IMR-90 (cell line): Measurements from ENCODE around the gene GRPEL2. TPM values are rescaled to one million over a fixed set of nuclear protein-coding genes. Genes with fewer than 3 reads are reported as not detected.

Experiments used
- ATAC-seq: fragments of 200-7000 bp; cut with Tn5 transposase; 2 replicates; pipeline ENCODE4 v1.9.1; 2020; ENCODE audit warnings: low read depth, mild to moderate bottlenecking, moderate library complexity
- BruUV-seq: library from RNA; stranded (reverse); fragments of 400-500 nt; replicated peaks from 2 replicates; lab custom pipeline; 2021; lab: Mats Ljungman, UMichigan
- CTCF ChIA-PET: fragments of 300-600 bp; formaldehyde crosslinking; extraction: SDS; loops from one replicate; lab custom pipeline; 2021; ENCODE audit warnings: antibody characterized with exemption; lab: Yijun Ruan, JAX
- POLR2A ChIA-PET: fragments of 300-600 bp; sonication (Branson Sonifier 250); formaldehyde crosslinking; loops from one replicate; lab custom pipeline; 2022; ENCODE audit warnings: antibody characterized with exemption; ENCODE audit not compliant: unreplicated experiment; lab: Charles Lee
- DNase-seq: peaks from one replicate; pipeline ENCODE4 v3.0.0; 2013
- H2AFZ ChIP-seq: replicated peaks from 2 replicates; pipeline ENCODE3; 2013; ENCODE audit warnings: low read length, mild to moderate bottlenecking; ENCODE audit not compliant: poor library complexity
- H2AK5ac ChIP-seq: 2 replicates; pipeline ENCODE4 v1.6.1; 2013; ENCODE audit warnings: low read depth, low read length, inconsistent platforms
- H2AK9ac ChIP-seq: replicated peaks from 2 replicates; pipeline ENCODE3; 2013; ENCODE audit warnings: mild to moderate bottlenecking, low read depth, low read length, moderate library complexity; ENCODE audit not compliant: poor library complexity
- H2BK120ac ChIP-seq: 2 replicates; pipeline ENCODE4 v1.6.1; 2013; ENCODE audit warnings: low read depth, low read length, inconsistent platforms
- H2BK15ac ChIP-seq: 3 replicates; pipeline ENCODE4 v1.6.1; 2013; ENCODE audit warnings: low read depth, low read length, inconsistent platforms
- H2BK20ac ChIP-seq: 2 replicates; pipeline ENCODE4 v1.6.1; 2013; ENCODE audit warnings: low read depth, mild to moderate bottlenecking, inconsistent platforms, low read length, moderate library complexity
- H2BK5ac ChIP-seq: 2 replicates; pipeline ENCODE4 v1.6.1; 2013; ENCODE audit warnings: mild to moderate bottlenecking, low read depth, low read length, inconsistent platforms; ENCODE audit not compliant: poor library complexity, severe bottlenecking
- H3K14ac ChIP-seq: replicated peaks from 2 replicates; pipeline ENCODE4 v1.6.1; 2013; ENCODE audit warnings: low read depth, low read length, inconsistent platforms
- H3K18ac ChIP-seq: 2 replicates; pipeline ENCODE4 v1.6.1; 2013; ENCODE audit warnings: low read depth, low read length, control low read depth
- H3K23ac ChIP-seq: 2 replicates; pipeline ENCODE4 v1.6.1; 2013; ENCODE audit warnings: low read depth, low read length, inconsistent platforms
- H3K27ac ChIP-seq: 2 replicates; pipeline ENCODE4 v1.5.1; 2013; ENCODE audit warnings: mild to moderate bottlenecking, control low read depth, low read length; ENCODE audit not compliant: insufficient read depth
- H3K27me3 ChIP-seq: 2 replicates; pipeline ENCODE4 v1.6.1; 2013; ENCODE audit warnings: low read length; ENCODE audit not compliant: control insufficient read depth, insufficient read depth
- H3K36me3 ChIP-seq: 2 replicates; pipeline ENCODE4 v1.6.1; 2013; ENCODE audit warnings: low read length, mixed read lengths; ENCODE audit not compliant: control insufficient read depth, insufficient read depth
- H3K4ac ChIP-seq: 2 replicates; pipeline ENCODE4 v1.6.1; 2013; ENCODE audit warnings: low read depth, low read length, inconsistent platforms
- H3K4me1 ChIP-seq: 2 replicates; pipeline ENCODE4 v1.6.1; 2013; ENCODE audit warnings: low read length, mixed read lengths; ENCODE audit not compliant: control insufficient read depth, insufficient read depth
- H3K4me2 ChIP-seq: 2 replicates; pipeline ENCODE4 v1.6.1; 2013; ENCODE audit warnings: low read depth, mild to moderate bottlenecking, control low read depth, low read length, moderate library complexity
- H3K4me3 ChIP-seq: 2 replicates; pipeline ENCODE4 v1.5.1; 2013; ENCODE audit warnings: low read depth, mild to moderate bottlenecking, control low read depth, low read length, moderate library complexity; ENCODE audit not compliant: insufficient read depth
- H3K56ac ChIP-seq: 2 replicates; pipeline ENCODE4 v1.6.1; 2013; ENCODE audit warnings: low read length, inconsistent platforms; ENCODE audit not compliant: insufficient read depth; ENCODE audit errors: extremely low read depth
- H3K79me1 ChIP-seq, 2 experiments: 2 replicates each; pipeline ENCODE4 v1.6.1; 2013; ENCODE audit warnings: low read length in 2 of 2, inconsistent platforms in 1 of 2, low read depth in 1 of 2
- H3K9ac ChIP-seq: 2 replicates; pipeline ENCODE4 v1.6.1; 2013; ENCODE audit warnings: low read depth, low read length, control low read depth
- H3K9me1 ChIP-seq: 2 replicates; pipeline ENCODE4 v1.6.1; 2013; ENCODE audit warnings: low read length, inconsistent platforms; ENCODE audit not compliant: insufficient read depth
- H3K9me3 ChIP-seq: 2 replicates; pipeline ENCODE4 v1.6.1; 2013; ENCODE audit warnings: low read length; ENCODE audit not compliant: control insufficient read depth, insufficient read depth
- H4K20me1 ChIP-seq: 2 replicates; pipeline ENCODE4 v1.6.1; 2013; ENCODE audit warnings: low read length, inconsistent platforms; ENCODE audit not compliant: insufficient read depth
- H4K5ac ChIP-seq: 2 replicates; pipeline ENCODE4 v1.6.1; 2013; ENCODE audit warnings: mild to moderate bottlenecking, low read depth, low read length, control low read depth
- H4K8ac ChIP-seq, 2 experiments: 2 replicates each; pipeline ENCODE4 v1.6.1; 2013; ENCODE audit warnings: low read depth in 2 of 2, low read length in 2 of 2, control low read depth in 1 of 2, inconsistent platforms in 1 of 2
- H4K91ac ChIP-seq: 2 replicates; pipeline ENCODE4 v1.6.1; 2013; ENCODE audit warnings: low read depth, low read length, inconsistent platforms; ENCODE audit not compliant: insufficient read depth
- BHLHE40 ChIP-seq: fragments of 150-350 bp; IDR thresholded peaks from 2 replicates; pipeline ENCODE4 v1.6.1; 2016; ENCODE audit warnings: mild to moderate bottlenecking, low read depth, low read length
- CEBPB ChIP-seq: IDR thresholded peaks from 2 replicates; pipeline ENCODE4 v1.6.1; 2012; ENCODE audit warnings: low read depth, low read length, improper control_type of control experiment
- CHD1 ChIP-seq: IDR thresholded peaks from 2 replicates; pipeline ENCODE4 v1.6.1; 2012; ENCODE audit warnings: low read depth, low read length, improper control_type of control experiment
- FOS ChIP-seq: fragments of 150-350 bp; IDR thresholded peaks from 2 replicates; pipeline ENCODE4 v1.6.1; 2016; ENCODE audit warnings: low read depth, low read length
- MAFK ChIP-seq: IDR thresholded peaks from 2 replicates; pipeline ENCODE4 v1.6.1; 2012; ENCODE audit warnings: low read depth, low read length, improper control_type of control experiment
- MAZ ChIP-seq: IDR thresholded peaks from 2 replicates; pipeline ENCODE4 v1.6.1; 2012; ENCODE audit warnings: low read depth, mild to moderate bottlenecking, low read length, improper control_type of control experiment, moderate library complexity, borderline replicate concordance
- MXI1 ChIP-seq: IDR thresholded peaks from 2 replicates; pipeline ENCODE4 v1.6.1; 2012; ENCODE audit warnings: low read depth, mild to moderate bottlenecking, low read length, moderate library complexity, borderline replicate concordance
- NFE2L2 ChIP-seq: fragments of 150-350 bp; IDR thresholded peaks from 2 replicates; pipeline ENCODE4 v1.6.1; 2016; ENCODE audit warnings: low read depth, mild to moderate bottlenecking, low read length
- POLR2A ChIP-seq: IDR thresholded peaks from 2 replicates; pipeline ENCODE4 v1.6.1; 2012; ENCODE audit warnings: mild to moderate bottlenecking, low read depth, low read length
- RAD21 ChIP-seq: IDR thresholded peaks from 2 replicates; pipeline ENCODE4 v1.6.1; 2012; ENCODE audit warnings: low read length, improper control_type of control experiment
- RCOR1 ChIP-seq: IDR thresholded peaks from 2 replicates; pipeline ENCODE4 v1.6.1; 2012; ENCODE audit warnings: mild to moderate bottlenecking, low read length, improper control_type of control experiment; ENCODE audit not compliant: insufficient replicate concordance
- RFX5 ChIP-seq: IDR thresholded peaks from 2 replicates; pipeline ENCODE4 v1.8.0; 2012; ENCODE audit warnings: low read depth, mild to moderate bottlenecking, low read length, moderate library complexity
- SMC3 ChIP-seq: fragments of 150-350 bp; IDR thresholded peaks from 2 replicates; pipeline ENCODE4 v1.6.1; 2016; ENCODE audit warnings: low read depth, mild to moderate bottlenecking, antibody characterized with exemption, low read length, moderate library complexity
- WGBS, 2 experiments: methylation state at CpG; one replicate each; pipeline versions ENCODE4 v1.1.5 to v1.1.7; 2013; ENCODE audit warnings: missing lambda C conversion rate in 2 of 2; ENCODE audit not compliant: insufficient read length in 1 of 2; ENCODE audit errors: extremely low coverage in 2 of 2; 5-methylcytosine and 5-hydroxymethylcytosine counted together
- dilution Hi-C: fragments of 300-500 bp; cut with HindIII; formaldehyde crosslinking; loops from one replicate; pipeline ENCODE4 v1.14.3; 2018; ENCODE audit warnings: low sequenced_read_pairs; ENCODE audit not compliant: unreplicated experiment
- in situ Hi-C: fragments of 300-500 bp; cut with MboI; formaldehyde crosslinking; loops from 3 replicates; pipeline ENCODE4 v1.14.3; 2019; ENCODE audit warnings: low sequenced_read_pairs, inconsistent platforms, mixed read lengths
- intact Hi-C: fragments of 100-400 bp; cut with micrococcal nuclease; formaldehyde crosslinking; loops from 2 replicates; pipeline ENCODE4 v1.10.0; 2022
- polyA plus RNA-seq, 3 experiments: library from polyadenylated mRNA; depleted of rRNA; stranded (reverse); fragments of >200 nt; gene quantifications; 2 replicates each; pipeline ENCODE4 v1.2.3, GENCODE V29; 2012; ENCODE audit warnings: low replicate concordance in 1 of 3
- total RNA-seq: library from RNA; depleted of rRNA; stranded (reverse); fragments of >200 nt; gene quantifications from 2 replicates; pipeline ENCODE4 v1.2.3, GENCODE V29; 2012
- TF ChIP-seq, protein P1 (sequence below): conservative IDR thresholded peaks from 2 replicates; pipeline ENCODE4 v1.5.1; 2012; ENCODE audit warnings: mild to moderate bottlenecking, low read depth, low read length, improper control_type of control experiment
- TF ChIP-seq, protein P2 (sequence below): fragments of 150-350 bp; IDR thresholded peaks from 2 replicates; pipeline ENCODE4 v1.6.1; 2017; ENCODE audit warnings: mild to moderate bottlenecking, antibody characterized with exemption, low read length, low read depth
- TF ChIP-seq, protein P3 (sequence below): fragments of 150-350 bp; IDR thresholded peaks from 2 replicates; pipeline ENCODE4 v1.6.1; 2016; ENCODE audit warnings: low read depth, mild to moderate bottlenecking, low read length, moderate library complexity, borderline replicate concordance

GRPEL2 gene
- total and polyA plus RNA-seq, 2 of the 4 experiments (the other 2 are of a cell fraction) = 6.2 to 18.1 TPM

DNA sequence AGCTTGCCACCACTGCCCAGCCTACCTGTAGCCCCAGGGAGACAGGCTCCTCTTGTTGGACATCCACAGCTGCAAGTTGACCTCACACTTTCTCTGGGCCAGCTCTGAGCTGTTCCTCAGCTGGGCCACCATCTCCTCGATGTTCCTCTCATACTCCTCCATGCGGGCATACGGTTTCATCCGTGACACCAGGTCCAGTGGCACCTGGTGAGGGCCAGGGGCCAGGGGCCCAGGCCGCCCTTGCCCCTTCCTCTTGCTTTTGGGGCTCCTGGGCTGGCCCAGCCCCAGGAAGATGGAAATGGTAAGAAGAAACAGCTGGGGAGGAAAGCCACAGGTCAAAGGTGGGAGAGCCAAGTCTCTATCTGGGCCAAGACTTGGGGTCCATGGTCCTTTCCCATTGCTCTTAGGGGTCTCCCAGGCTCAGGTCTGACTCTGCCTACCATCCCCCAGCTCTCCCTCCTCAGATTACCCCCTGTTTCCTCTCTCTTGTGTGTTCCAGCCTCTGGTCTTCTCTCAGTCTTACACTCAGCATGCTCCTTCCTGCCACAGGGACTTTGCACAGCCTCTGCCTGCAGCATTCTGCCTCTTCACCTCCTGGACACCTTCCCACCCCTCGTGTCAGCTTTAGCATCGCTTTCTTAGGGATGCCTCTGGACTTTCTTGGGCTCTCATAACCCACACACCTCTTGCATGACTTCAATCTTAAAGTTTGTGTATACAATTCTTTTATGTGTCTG is 31.6 kb downstream of the GRPEL2 start:
- Histone ChIP-seq H4K91ac (no peak overlapping the region), H3K18ac (no peak overlapping the region), H3K27me3 (no peaks in the 10 kb centered on the region), H3K36me3 (no peaks in the 10 kb centered on the region), H4K20me1 (no peaks in the 10 kb centered on the region), H2BK120ac (no peak overlapping the region), H2BK5ac (no peak overlapping the region), H3K9ac (no peak overlapping the region), H4K5ac (no peak overlapping the region), H3K79me1 (no peaks in the 10 kb centered on the region), H3K9me3 (no peaks in the 10 kb centered on the region), H3K14ac (no peak overlapping the region), H3K4me3 (no peak overlapping the region), H2AK5ac (no peak overlapping the region), H2BK15ac (no peak overlapping the region), H3K56ac (no peak overlapping the region), H4K8ac (no peak overlapping the region), H2BK20ac (no peak overlapping the region), H3K4me1 (peaks cover 3% of the 10 kb centered on the region; the same call in 1 of the 2 replicates), H3K23ac (no peak overlapping the region), H3K4ac (no peak overlapping the region), H2AFZ (peak overlapping the region; percentile 5), H3K9me1 (no peaks in the 10 kb centered on the region), H2AK9ac (no peak overlapping the region), H3K4me2 (no peak overlapping the region), H3K27ac (no peak overlapping the region)
- CTCF ChIA-PET = interaction anchor here (1.1 kb wide), 1 partner anchor 58 kb away, joined by 3 read pairs; no protein-coding TSS in a partner anchor
- POLR2A ChIA-PET = no interaction called here
- dilution Hi-C loops (no loop called here), intact Hi-C loops (no loop called here), in situ Hi-C loops (no loop called here)
- no peak for ATAC-seq
- no peak for DNase-seq
- 97% methylated on average over 5 of the region's 7 CpGs; no CpG with 5 or more reads in 1 of the 2 experiments for WGBS, 2 experiments
- no TSS peak for BruUV-seq
- no peak for TF ChIP-seq CHD1
- TF ChIP-seq CEBPB = no peak
- no peak for TF ChIP-seq POLR2A
- TF ChIP-seq MXI1 = no peak
- TF ChIP-seq NFE2L2 = no peak
- TF ChIP-seq, protein P1, sequence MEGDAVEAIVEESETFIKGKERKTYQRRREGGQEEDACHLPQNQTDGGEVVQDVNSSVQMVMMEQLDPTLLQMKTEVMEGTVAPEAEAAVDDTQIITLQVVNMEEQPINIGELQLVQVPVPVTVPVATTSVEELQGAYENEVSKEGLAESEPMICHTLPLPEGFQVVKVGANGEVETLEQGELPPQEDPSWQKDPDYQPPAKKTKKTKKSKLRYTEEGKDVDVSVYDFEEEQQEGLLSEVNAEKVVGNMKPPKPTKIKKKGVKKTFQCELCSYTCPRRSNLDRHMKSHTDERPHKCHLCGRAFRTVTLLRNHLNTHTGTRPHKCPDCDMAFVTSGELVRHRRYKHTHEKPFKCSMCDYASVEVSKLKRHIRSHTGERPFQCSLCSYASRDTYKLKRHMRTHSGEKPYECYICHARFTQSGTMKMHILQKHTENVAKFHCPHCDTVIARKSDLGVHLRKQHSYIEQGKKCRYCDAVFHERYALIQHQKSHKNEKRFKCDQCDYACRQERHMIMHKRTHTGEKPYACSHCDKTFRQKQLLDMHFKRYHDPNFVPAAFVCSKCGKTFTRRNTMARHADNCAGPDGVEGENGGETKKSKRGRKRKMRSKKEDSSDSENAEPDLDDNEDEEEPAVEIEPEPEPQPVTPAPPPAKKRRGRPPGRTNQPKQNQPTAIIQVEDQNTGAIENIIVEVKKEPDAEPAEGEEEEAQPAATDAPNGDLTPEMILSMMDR = no peak
- TF ChIP-seq, protein P2, sequence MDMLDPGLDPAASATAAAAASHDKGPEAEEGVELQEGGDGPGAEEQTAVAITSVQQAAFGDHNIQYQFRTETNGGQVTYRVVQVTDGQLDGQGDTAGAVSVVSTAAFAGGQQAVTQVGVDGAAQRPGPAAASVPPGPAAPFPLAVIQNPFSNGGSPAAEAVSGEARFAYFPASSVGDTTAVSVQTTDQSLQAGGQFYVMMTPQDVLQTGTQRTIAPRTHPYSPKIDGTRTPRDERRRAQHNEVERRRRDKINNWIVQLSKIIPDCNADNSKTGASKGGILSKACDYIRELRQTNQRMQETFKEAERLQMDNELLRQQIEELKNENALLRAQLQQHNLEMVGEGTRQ = no peak
- no peak for TF ChIP-seq RAD21
- TF ChIP-seq RFX5 = no peak
- TF ChIP-seq MAZ = no peak
- no peak for TF ChIP-seq RCOR1
- TF ChIP-seq, protein P3, sequence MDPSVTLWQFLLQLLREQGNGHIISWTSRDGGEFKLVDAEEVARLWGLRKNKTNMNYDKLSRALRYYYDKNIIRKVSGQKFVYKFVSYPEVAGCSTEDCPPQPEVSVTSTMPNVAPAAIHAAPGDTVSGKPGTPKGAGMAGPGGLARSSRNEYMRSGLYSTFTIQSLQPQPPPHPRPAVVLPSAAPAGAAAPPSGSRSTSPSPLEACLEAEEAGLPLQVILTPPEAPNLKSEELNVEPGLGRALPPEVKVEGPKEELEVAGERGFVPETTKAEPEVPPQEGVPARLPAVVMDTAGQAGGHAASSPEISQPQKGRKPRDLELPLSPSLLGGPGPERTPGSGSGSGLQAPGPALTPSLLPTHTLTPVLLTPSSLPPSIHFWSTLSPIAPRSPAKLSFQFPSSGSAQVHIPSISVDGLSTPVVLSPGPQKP = no peak
- TF ChIP-seq BHLHE40 = no peak
- no peak for TF ChIP-seq SMC3
- TF ChIP-seq FOS = no peak
- no peak for TF ChIP-seq MAFK
